K562 (cell line): Measurements from ENCODE around the gene BRAF. TPM values are rescaled to one million over a fixed set of nuclear protein-coding genes. Genes with fewer than 3 reads are reported as not detected.

ENCODE experiments used
- ARNT ChIP-seq, 2 experiments: fragments of 450-650 bp; IDR thresholded peaks; 2 replicates each; pipeline ENCODE4 v1.6.1; 2016; ENCODE audit warnings: mild to moderate bottlenecking in 1 of 2
- BCLAF1 ChIP-seq, 2 experiments: fragments of 450-650 bp in 1 of 2; IDR thresholded peaks; 2 replicates each; pipeline ENCODE4 v1.6.1; 2011 to 2017; ENCODE audit warnings: low read depth in 2 of 2, antibody characterized with exemption in 1 of 2, borderline replicate concordance in 1 of 2, low read length in 1 of 2, mild to moderate bottlenecking in 1 of 2, mixed read lengths in 1 of 2; ENCODE audit not compliant: control insufficient read depth in 1 of 2
- EGR1 ChIP-seq: fragments of 450-650 bp; conservative IDR thresholded peaks from 2 replicates; pipeline ENCODE4 v1.6.1; 2017; ENCODE audit warnings: mild to moderate bottlenecking
- GABPB1 ChIP-seq: sonication (generic); formaldehyde crosslinking; IDR thresholded peaks from 2 replicates; pipeline ENCODE4 v1.8.0; 2022; ENCODE audit warnings: mild to moderate bottlenecking, missing genetic modification reagents
- MLLT1 ChIP-seq, 2 experiments: fragments of 450-650 bp; IDR thresholded peaks; 2 replicates each; pipeline ENCODE4 v1.6.1; 2016
- NCOA1 ChIP-seq: fragments of 450-650 bp; IDR thresholded peaks from 2 replicates; pipeline ENCODE4 v1.6.1; 2016; ENCODE audit warnings: low read depth
- RFX5 ChIP-seq: IDR thresholded peaks from 2 replicates; pipeline ENCODE4 v1.6.1; 2011; ENCODE audit warnings: low read depth, mild to moderate bottlenecking, improper control_type of control experiment, low read length
- TCF15 ChIP-seq: fragments of 250-450 bp; sonication (Bioruptor Pico); IDR thresholded peaks from 2 replicates; pipeline ENCODE4 v1.8.0; 2022; ENCODE audit warnings: moderate library complexity, mild to moderate bottlenecking, inconsistent platforms
- TEAD4 ChIP-seq, 2 experiments: sonication (generic) in 1 of 2; formaldehyde crosslinking in 1 of 2; IDR thresholded peaks; 2 replicates each; pipeline versions ENCODE4 v1.6.1 to v1.8.0; 2012 to 2022; ENCODE audit warnings: borderline replicate concordance in 1 of 2, inconsistent platforms in 1 of 2, low read length in 1 of 2, mild to moderate bottlenecking in 1 of 2, missing genetic modification reagents in 1 of 2
- THRAP3 ChIP-seq: fragments of 450-650 bp; IDR thresholded peaks from 2 replicates; pipeline ENCODE4 v1.6.1; 2016; ENCODE audit warnings: mild to moderate bottlenecking, inconsistent platforms, borderline replicate concordance
- ZNF175 ChIP-seq: fragments of 200-800 bp; sonication (Bioruptor generic); IDR thresholded peaks from 2 replicates; pipeline ENCODE4 v1.6.1; 2016; ENCODE audit warnings: low read depth, mild to moderate bottlenecking, missing genetic modification characterization, missing compliant biosample characterization
- ZNF696 ChIP-seq: fragments of 250-450 bp; sonication (Bioruptor Pico); conservative IDR thresholded peaks from 2 replicates; pipeline ENCODE4 v1.4.0; 2020; ENCODE audit warnings: mild to moderate bottlenecking, moderate library complexity
- polyA plus RNA-seq, 8 experiments: library from polyadenylated mRNA; depleted of rRNA in 4 of 8; stranded (reverse) in 5 of 8; unstranded in 3 of 8; fragments of >200 nt; fragmentation: Nextera tagmentation in 2 of 8; fragmentation: Illumina TruSeq in 1 of 8; extraction: Ambion mirVana in 2 of 8; extraction: Trizol in 1 of 8; gene quantifications; 2 replicates each; pipeline versions ENCODE4 v1.2.1 to v1.2.3, GENCODE V29; 2011 to 2014; ENCODE audit warnings: inconsistent platforms in 1 of 8, missing spikeins in 1 of 8
- total RNA-seq, 7 experiments: library from RNA; depleted of rRNA in 6 of 7; stranded (reverse); fragments of >200 nt in 6 of 7; fragmentation: Illumina TruSeq in 2 of 7; extraction: Trizol in 2 of 7; gene quantifications; 2 replicates each; pipeline versions ENCODE4 v1.2.1 to v1.2.3, GENCODE V29; 2011 to 2021; ENCODE audit warnings: low replicate concordance in 1 of 7
- TF ChIP-seq, protein P1 (sequence below), 2 experiments: fragments of 450-650 bp in 1 of 2; sonication (generic) in 1 of 2; formaldehyde crosslinking in 1 of 2; IDR thresholded peaks in 1 of 2; conservative IDR thresholded peaks in 1 of 2; 2 replicates each; pipeline versions ENCODE4 v1.6.1 to v1.8.1; 2016 to 2023; ENCODE audit warnings: mild to moderate bottlenecking in 2 of 2, moderate library complexity in 2 of 2, inconsistent platforms in 1 of 2, missing genetic modification reagents in 1 of 2
- TF ChIP-seq, protein P2 (sequence below): fragments of 450-650 bp; IDR thresholded peaks from 2 replicates; pipeline ENCODE4 v1.6.1; 2016; ENCODE audit warnings: borderline replicate concordance
- TF ChIP-seq, protein P3 (sequence below): fragments of 250-450 bp; sonication (Bioruptor Pico); IDR thresholded peaks from 2 replicates; pipeline ENCODE4 v1.5.0; 2021; ENCODE audit warnings: mild to moderate bottlenecking, borderline replicate concordance

Gene BRAF
- total and polyA plus RNA-seq, 9 of the 15 experiments (the other 6 are each of a cell fraction or from before 2014, with no cell fraction given): 3.6 to 38.3 (median 21.9) TPM

DNA sequence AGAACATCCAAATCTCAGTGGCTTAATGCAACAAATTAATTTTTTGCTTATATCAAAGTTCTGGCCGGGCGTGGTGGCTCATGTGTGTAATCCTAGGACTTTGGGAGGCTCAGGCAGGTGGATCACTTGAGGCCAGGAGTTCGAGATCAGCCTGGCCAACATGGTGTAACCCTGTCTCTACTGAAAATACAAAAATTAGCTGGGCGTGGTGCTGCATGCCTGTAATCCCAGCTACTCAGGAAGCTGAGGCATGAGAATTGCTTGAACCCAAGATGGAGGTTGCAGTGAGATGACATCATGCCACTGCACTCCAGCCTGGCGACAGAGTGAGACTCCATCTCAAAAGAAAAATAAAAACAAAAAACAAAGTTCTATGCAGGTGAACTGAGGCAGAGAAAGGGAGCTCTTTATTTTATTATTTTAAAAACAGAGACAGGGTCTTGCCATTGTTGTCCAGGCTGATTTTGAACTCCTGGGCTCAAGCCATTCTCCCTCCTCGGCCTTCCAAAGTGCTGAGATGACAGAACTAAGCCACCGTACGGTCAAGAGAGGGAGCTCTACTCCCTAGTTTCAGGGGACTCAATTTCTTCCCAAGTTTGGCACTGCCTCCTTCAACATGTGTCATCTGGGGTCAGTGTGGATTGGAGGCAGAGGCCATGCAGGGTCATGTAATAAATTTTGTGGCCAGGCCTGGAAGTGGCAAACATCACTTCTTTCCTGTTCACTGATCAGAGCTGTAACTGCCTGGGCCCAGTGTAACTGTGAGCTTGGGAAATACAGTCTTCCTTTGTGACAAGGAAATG, 249.6 kb downstream of the BRAF start (continued):
- TF ChIP-seq NCOA1: no peak
- no peak for TF ChIP-seq RFX5
- TF ChIP-seq, protein P1, sequence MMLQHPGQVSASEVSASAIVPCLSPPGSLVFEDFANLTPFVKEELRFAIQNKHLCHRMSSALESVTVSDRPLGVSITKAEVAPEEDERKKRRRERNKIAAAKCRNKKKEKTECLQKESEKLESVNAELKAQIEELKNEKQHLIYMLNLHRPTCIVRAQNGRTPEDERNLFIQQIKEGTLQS (IDR thresholded peaks at IDR 0.05): peak; percentile 93
- TF ChIP-seq, protein P1 (CRISPR knock-in tag; conservative IDR thresholded peaks at IDR 0.05): no peak
- no peak for TF ChIP-seq GABPB1 (CRISPR knock-in tag)
- TF ChIP-seq TCF15 (CRISPR knock-in tag): no peak
- TF ChIP-seq, protein P2, sequence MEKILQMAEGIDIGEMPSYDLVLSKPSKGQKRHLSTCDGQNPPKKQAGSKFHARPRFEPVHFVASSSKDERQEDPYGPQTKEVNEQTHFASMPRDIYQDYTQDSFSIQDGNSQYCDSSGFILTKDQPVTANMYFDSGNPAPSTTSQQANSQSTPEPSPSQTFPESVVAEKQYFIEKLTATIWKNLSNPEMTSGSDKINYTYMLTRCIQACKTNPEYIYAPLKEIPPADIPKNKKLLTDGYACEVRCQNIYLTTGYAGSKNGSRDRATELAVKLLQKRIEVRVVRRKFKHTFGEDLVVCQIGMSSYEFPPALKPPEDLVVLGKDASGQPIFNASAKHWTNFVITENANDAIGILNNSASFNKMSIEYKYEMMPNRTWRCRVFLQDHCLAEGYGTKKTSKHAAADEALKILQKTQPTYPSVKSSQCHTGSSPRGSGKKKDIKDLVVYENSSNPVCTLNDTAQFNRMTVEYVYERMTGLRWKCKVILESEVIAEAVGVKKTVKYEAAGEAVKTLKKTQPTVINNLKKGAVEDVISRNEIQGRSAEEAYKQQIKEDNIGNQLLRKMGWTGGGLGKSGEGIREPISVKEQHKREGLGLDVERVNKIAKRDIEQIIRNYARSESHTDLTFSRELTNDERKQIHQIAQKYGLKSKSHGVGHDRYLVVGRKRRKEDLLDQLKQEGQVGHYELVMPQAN: no peak
- TF ChIP-seq, protein P3, sequence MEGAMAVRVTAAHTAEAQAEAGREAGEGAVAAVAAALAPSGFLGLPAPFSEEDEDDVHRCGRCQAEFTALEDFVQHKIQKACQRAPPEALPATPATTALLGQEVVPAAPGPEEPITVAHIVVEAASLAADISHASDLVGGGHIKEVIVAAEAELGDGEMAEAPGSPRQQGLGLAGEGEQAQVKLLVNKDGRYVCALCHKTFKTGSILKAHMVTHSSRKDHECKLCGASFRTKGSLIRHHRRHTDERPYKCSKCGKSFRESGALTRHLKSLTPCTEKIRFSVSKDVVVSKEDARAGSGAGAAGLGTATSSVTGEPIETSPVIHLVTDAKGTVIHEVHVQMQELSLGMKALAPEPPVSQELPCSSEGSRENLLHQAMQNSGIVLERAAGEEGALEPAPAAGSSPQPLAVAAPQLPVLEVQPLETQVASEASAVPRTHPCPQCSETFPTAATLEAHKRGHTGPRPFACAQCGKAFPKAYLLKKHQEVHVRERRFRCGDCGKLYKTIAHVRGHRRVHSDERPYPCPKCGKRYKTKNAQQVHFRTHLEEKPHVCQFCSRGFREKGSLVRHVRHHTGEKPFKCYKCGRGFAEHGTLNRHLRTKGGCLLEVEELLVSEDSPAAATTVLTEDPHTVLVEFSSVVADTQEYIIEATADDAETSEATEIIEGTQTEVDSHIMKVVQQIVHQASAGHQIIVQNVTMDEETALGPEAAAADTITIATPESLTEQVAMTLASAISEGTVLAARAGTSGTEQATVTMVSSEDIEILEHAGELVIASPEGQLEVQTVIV (CRISPR knock-in tag): no peak
- peak; percentile 69 for TF ChIP-seq ZNF175
- no peak for TF ChIP-seq ZNF696 (CRISPR knock-in tag)
- TF ChIP-seq BCLAF1 (IDR thresholded peaks at IDR 0.05; ENCODE audit: borderline replicate concordance in 1 of 2, control insufficient read depth in 1 of 2, low read depth in 2 of 2, low read length in 1 of 2): no peak
- TF ChIP-seq EGR1: no peak
- no peak for TF ChIP-seq THRAP3
- no peak for TF ChIP-seq TEAD4 (IDR thresholded peaks at IDR 0.05; ENCODE audit: low read length)
- TF ChIP-seq TEAD4 (CRISPR knock-in tag; IDR thresholded peaks at IDR 0.05; ENCODE audit: borderline replicate concordance): no peak
- no peak for TF ChIP-seq ARNT (IDR thresholded peaks at IDR 0.05)
- TF ChIP-seq MLLT1 (IDR thresholded peaks at IDR 0.05): no peak
